ENCODE results near the gene SP100. TPM values are rescaled to one million over a fixed set of nuclear protein-coding genes. Genes with fewer than 3 reads are reported as not detected.

Gene SP100
- total RNA-seq, 1 donor from 2014 or later = 8.3 TPM

- peaks cover 6% of the 10 kb centered on the region for H3K9me3 Mint-ChIP-seq (ENCODE audit: unreplicated experiment)
- no peak overlapping the region for H3K27ac Mint-ChIP-seq (ENCODE audit: unreplicated experiment)
- H3K4me1 Mint-ChIP-seq (ENCODE audit: unreplicated experiment) = no peaks in the 10 kb centered on the region
- TF ChIP-seq CTCF (IDR thresholded peaks at IDR 0.05; ENCODE audit: unreplicated experiment) = no peak
- peaks cover 9% of the 10 kb centered on the region for H3K36me3 Mint-ChIP-seq (ENCODE audit: low read depth, unreplicated experiment)
- DNase-seq (ENCODE audit: low spot score) = no peak
- no peak overlapping the region for H3K4me3 Mint-ChIP-seq (ENCODE audit: unreplicated experiment)
- H3K27me3 Mint-ChIP-seq (ENCODE audit: unreplicated experiment) = no peaks in the 10 kb centered on the region
Measured at GRCh38 chr2:230521386-230521785, 105.4 kb downstream of the SP100 start.

DNA sequence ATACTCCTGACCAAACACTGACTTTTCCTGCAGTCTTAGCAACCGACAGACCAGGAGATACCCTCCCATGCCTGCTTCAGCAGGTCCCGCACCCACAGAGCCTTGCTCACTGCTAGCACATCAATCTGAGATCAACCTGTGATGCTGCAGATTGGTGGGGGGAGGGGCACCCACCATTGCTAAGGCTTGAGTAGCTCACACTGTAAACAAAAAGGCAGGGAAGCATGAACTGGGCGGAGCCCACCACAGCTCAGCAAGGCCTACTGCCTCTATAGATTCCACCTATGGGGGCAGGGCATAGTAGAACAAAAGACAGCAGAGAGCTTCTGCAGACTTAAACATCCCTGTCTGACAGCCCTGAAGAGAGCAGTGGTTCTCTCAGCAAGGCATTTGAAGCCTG, 109.7 kb downstream of the SP100 start:
- Mint-ChIP-seq H3K27ac (ENCODE audit: unreplicated experiment) (no peak overlapping the region), H3K36me3 (ENCODE audit: low read depth, unreplicated experiment) (peaks cover 9% of the 10 kb centered on the region), H3K4me3 (ENCODE audit: unreplicated experiment) (no peak overlapping the region), H3K9me3 (ENCODE audit: unreplicated experiment) (peaks cover 6% of the 10 kb centered on the region), H3K27me3 (ENCODE audit: unreplicated experiment) (no peaks in the 10 kb centered on the region), H3K4me1 (ENCODE audit: unreplicated experiment) (no peaks in the 10 kb centered on the region)
- no peak for TF ChIP-seq CTCF (IDR thresholded peaks at IDR 0.05; ENCODE audit: unreplicated experiment)
- no peak for DNase-seq (ENCODE audit: low spot score)

DNA sequence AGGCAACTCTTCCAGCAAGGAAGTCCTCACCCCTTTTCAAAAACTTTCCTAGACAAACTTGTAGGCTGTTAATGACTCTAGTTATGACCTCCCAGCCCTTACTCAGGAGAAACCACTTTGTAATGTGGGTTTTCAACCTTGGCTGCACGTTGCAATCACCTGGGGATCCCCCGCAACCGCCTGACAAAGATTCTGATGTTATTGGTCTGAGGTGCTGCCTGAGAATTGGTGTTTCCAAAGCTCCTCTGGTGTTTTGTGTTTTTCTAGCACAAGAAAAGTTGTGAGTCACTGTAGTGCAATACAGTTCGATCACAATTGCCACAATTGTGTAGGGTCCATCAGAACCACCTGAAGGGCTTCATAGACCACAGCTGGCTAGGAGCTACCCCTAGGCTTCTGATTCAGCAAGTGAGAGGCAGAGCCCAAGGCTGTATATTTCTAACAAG, 121.6 kb downstream of the SP100 start:
- Mint-ChIP-seq H3K27me3 (ENCODE audit: unreplicated experiment) (peaks cover 5% of the 10 kb centered on the region), H3K27ac (ENCODE audit: unreplicated experiment) (no peak overlapping the region), H3K4me3 (ENCODE audit: unreplicated experiment) (no peak overlapping the region), H3K9me3 (ENCODE audit: unreplicated experiment) (no peaks in the 10 kb centered on the region), H3K36me3 (ENCODE audit: low read depth, unreplicated experiment) (no peaks in the 10 kb centered on the region), H3K4me1 (ENCODE audit: unreplicated experiment) (no peaks in the 10 kb centered on the region)
- no peak for DNase-seq (ENCODE audit: low spot score)
- TF ChIP-seq CTCF (IDR thresholded peaks at IDR 0.05; ENCODE audit: unreplicated experiment) = no peak

GRCh38 chr2:230540332-230540731, 124.3 kb downstream of the SP100 start:
- no peak for DNase-seq (ENCODE audit: low spot score)
- peaks cover 7% of the 10 kb centered on the region for H3K27me3 Mint-ChIP-seq (ENCODE audit: unreplicated experiment)
- H3K9me3 Mint-ChIP-seq (ENCODE audit: unreplicated experiment) = no peaks in the 10 kb centered on the region
- no peak for TF ChIP-seq CTCF (IDR thresholded peaks at IDR 0.05; ENCODE audit: unreplicated experiment)
- no peak overlapping the region for H3K4me3 Mint-ChIP-seq (ENCODE audit: unreplicated experiment)
- H3K27ac Mint-ChIP-seq (ENCODE audit: unreplicated experiment) = no peak overlapping the region
- peaks cover 8% of the 10 kb centered on the region for H3K4me1 Mint-ChIP-seq (ENCODE audit: unreplicated experiment)
- H3K36me3 Mint-ChIP-seq (ENCODE audit: low read depth, unreplicated experiment) = no peaks in the 10 kb centered on the region

DNA sequence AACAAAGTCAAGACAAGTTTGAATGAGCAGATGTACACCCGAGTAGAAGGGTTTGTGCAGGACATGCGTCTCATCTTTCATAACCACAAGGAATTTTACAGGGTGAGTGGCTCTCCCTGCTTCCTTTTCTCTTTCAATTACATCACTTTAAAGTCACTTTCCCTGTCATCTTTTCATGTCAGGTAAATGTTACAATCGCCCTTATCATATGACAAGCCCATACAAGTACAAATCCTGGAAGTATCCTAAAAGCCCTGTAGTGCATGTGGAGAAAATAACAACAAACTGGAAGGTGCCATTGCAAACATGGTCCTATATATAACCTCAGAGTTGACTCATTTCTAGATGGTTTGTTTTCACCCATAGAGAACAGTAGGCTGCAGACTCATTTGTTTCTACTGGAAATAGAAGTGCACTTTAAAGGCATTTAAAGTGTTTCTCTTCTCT, 126.0 kb downstream of the SP100 start:
- H3K27ac Mint-ChIP-seq (ENCODE audit: unreplicated experiment) = no peak overlapping the region
- DNase-seq (ENCODE audit: low spot score) = no peak
- no peak for TF ChIP-seq CTCF (IDR thresholded peaks at IDR 0.05; ENCODE audit: unreplicated experiment)

More for the DNA sequence above, 126.0 kb downstream of the SP100 start:
- H3K4me1 Mint-ChIP-seq (ENCODE audit: unreplicated experiment) = peaks cover 8% of the 10 kb centered on the region
- no peaks in the 10 kb centered on the region for H3K9me3 Mint-ChIP-seq (ENCODE audit: unreplicated experiment)
- peaks cover 7% of the 10 kb centered on the region for H3K27me3 Mint-ChIP-seq (ENCODE audit: unreplicated experiment)
- H3K4me3 Mint-ChIP-seq (ENCODE audit: unreplicated experiment) = no peak overlapping the region
- no peaks in the 10 kb centered on the region for H3K36me3 Mint-ChIP-seq (ENCODE audit: low read depth, unreplicated experiment)

Data from endothelial cell (in vitro differentiated cells).